NCI-H1105 (cell line): ENCODE data around the gene MT1A.
"Not testable (repeated sequence)": the region's sequence is repeated elsewhere in the genome, so short reads cannot be mapped to it uniquely, and the experiment has no call there.

Source experiments
- DNase-seq: peaks from one replicate; lab custom pipeline; 2025; lab: John Stamatoyannopoulos, UW

Gene MT1A

DNA sequence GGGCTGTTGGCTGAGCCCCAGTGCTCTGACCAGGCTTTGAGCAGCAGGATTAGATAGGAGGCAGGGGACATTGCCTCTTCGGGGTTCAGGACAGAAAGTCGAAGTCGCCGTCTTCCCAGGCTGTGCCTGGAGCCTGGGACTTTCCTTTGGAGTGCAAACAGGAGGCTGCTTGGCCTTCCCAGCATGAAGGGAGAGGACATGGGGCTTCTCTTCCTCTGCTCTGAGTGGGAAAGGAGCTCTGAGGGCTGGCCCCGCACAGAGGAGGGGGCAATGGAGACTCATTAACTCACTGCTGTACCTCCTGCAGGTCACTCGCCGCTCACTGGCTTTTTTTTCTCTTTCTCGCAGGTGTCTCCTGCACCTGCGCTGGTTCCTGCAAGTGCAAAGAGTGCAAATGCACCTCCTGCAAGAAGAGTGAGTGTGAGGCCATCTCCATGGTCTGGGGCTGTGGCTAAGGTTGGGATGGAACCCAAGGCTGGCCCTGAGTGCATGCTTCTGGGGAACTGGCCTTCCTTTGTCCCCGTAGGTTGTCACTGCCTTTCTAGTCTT lies 19.9 kb downstream of the MT1A start:
- no peak for DNase-seq

DNA sequence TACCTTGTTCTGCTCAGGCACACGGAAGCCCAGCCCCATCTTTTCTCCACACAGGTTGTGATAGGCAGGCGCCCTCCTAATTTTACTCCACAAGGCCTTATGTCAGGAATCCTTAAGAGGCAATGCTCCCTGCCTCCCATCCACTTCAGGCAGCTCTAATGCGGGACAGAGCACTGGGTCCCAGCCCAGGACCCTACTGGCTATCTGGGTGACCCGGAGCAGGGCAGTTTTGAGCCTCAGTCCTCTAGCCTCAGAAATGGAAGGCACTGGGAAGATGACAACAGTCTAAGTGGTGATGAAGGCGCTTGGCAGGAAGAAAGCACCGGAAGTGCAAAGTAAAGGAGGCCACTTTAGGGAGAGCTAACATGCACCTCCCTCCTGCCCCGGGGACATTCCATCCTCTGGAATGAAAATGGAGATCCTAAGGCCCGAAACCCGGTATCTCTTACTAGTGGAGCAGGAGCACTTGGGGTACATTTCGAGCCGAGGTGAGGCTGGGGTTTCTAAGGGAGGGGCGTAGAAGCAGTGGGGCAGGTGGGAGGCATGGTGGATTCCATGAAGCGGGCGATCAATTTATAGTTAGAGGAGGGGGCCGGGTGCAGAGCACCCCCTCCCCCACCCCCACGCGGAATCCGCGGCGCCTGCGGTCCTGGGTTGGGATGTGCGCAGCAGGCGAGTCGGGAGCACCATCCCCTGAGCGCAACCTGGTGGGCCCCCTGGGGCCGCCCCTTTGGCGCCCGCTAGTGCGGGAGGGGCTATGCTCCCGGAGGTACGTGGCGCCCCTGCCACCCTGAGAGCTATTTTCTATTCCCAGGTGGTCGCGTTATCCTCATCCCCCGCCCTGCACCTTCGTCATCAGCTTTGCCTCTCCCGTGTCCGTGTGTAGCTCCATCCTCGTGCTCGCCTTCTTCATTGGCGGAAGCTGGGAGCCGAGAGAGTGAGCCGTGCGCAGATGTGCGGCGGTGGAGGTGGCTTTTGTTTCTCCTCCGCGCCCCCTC lies 24.2 kb downstream of the MT1A start:
- no peak for DNase-seq

DNA sequence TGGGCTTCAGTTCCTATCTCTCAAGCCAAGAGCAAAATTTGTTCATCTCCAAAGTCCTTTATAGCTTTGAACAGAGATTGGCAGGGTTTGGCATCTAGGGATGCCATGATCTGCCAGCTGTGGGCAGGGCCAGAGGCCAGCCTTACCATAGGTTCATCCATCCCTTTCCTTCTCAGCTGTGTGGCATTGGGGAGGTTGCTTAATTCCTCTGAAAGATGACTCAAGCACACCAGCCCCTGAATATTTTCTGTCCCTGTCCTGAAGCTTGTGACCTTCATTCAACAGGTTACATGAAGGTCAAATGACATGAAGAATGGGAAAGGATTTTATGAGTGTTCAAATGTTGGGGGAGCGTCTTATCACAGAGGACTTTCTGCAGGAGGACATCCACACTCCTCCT lies 26.0 kb downstream of the MT1A start:
- DNase-seq = no peak

DNA sequence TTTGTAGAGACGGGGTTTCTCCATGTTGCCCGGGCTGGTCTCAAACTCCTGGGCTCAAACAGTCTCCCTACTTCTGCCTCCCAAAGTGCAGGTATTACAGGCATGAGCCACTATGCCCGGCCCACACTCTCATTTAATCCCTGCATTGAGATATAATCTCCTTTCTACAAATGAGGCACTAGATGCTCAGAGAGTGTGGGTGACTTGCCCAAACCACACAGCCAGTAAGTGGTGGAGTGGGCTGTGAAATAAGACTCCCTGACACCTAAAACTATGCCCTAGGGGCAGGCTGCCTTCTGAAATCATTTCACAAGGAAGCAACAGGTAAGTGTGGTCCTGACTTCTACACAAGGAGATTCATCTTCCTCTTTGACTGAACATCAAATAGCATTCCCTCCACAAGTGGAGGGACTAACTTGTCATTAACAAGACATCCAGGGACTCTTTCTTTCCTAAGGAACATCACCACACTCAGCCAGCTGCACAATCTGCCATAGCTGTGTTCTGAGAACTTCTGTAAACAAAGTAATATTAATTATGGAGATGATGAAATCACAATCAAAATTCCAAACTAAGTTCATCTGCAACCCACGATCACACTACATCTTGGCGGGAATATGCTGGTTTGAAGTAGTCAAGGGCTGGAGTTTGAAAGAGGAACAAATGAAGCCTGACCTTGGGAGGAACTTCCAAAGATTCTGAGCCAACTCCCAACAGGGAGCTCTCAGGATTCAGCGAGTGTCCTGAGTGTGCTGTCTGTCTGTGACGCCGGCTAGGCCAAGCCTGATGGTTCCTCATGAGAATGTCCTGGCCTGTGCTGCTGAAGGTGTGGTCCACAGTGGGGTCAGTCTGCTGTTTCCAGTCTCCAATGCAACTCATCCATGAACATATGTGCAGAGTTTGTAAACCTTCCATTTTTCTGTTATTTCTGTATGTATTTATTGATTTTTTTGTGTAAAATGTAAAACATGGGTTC lies 27.1 kb downstream of the MT1A start:
- not testable (repeated sequence) for DNase-seq

DNA sequence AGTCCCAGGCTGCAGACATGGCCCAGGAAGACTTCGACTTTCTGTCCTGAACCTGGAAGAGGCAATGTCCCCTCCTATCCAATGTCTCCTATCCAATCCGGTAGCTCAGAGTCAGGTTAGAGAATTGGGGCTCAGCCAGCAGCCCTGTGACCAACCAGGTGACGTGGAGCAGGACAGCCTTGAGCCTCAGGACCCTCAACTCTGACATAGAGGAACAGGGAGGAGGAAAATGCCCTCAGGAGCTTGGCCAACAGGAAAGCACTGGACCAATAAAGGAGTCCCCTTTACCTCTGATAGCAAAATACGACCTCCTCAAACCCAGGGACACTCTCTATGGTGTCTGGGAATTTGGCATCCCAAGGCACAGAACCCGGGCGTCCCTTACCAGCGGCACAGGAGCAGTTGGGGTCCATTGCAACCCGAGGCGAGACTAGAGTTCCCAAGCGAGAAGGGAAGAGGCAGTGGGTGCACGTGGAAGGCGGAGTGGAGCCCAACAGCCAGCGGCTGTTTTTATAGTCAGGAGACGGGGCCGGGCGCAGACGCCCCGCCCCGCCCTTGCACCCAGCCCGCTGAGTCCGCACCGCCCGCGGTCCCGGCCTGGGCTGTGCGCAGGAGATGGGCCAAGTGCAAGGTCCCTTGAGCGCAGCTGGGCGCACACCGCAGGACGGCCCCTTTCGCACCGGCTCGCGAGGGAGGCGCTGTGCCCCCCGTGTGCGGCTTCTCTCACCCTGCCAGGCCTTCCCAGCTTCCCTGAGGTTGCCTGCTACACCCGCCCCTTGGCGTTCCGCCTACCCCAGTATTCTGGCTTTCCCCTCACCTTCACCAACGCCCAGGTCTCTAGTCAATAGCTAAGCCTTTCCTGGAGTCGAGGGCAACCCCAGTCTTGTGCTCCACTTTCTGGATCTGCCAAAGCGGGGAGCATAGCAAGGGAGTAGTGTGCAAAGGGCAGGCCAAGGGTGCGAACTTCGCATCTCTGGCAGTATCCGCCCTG lies 29.4 kb downstream of the MT1A start, which contains the start of gene MT1G:
TSS of gene MT1G (minus strand) at position 485 of the 991 bp plus-strand sequence. CDS start at position 413, 72 bp downstream.
- no peak for DNase-seq

DNA sequence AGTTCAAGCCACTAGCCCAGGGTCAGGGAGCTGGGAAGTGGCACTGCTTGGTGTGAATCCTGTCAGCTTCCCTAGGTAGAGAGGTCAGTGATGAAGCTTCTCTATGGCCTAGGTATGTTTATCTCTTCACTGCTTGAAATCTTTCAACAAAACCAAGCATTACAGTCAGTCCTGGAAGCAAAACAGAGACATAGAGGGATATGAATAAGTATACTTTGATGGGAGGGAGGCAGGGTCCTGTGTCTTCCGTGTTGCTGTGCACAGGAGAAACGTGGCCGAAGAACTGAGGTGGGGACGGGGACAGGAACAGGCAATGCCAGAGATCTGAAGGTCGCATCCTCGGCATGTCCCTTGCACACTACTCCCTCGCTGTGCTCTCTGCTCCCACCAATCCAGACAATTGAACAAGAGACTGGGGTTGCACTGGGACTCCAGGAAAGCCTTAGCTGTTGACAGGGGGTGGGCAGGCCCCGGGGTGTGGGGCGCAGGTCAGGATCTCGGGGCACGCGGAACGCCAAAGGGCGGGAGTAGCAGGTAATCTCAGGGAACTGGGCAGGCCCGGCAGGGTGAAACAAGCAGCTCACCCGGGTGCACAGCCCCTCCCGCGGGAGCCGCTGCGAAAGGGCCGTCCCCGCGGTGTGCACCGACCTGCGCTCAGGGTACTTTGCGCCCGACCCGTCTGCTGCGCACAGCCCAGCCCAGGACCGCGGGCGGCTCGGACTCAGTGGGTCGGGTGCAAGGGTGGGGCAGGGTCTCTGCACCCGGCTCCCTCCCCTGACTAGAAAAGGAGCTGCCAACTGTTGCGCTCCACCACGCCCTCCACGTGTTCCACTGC lies 30.8 kb downstream of the MT1A start, which contains the start of gene MT1H:
TSS of gene MT1H (plus strand) at position 810 of the 835 bp plus-strand sequence. CDS start 71 bp downstream, outside the sequence.
- no peak for DNase-seq

DNA sequence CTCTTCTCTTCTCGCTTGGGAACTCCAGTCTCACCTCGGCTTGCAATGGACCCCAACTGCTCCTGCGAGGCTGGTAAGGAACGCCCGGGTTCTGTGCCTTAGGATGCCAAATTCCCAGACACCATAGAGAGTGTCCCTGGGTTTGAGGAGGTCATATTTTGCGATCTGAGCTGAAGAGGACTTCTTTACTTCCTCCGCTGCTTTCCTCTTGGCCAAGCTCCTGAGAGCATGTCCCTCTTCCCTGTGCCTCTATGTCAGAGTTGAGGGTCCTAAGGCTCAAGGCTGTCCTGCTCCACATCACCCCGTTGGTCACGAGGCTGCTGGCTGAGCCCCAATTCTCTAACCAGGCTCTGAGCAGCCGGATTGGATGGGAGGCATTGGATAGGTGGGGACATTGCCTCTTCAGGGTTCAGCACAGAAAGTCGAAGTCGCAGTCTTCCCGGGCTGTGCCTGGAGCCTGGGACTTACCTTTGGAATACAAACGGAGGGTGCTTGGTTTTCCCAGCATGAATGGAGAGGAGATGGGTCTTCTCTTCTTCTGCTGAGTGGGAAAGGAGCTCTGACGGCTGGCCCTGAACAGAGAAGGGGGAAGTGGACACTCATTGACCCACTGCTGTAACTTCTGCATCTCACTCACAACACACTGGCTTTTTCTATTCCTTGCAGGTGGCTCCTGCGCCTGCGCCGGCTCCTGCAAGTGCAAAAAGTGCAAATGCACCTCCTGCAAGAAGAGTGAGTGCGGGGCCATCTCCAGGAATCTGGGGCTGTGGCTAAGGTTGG lies 31.6 kb downstream of the MT1A start:
- no peak for DNase-seq

DNA sequence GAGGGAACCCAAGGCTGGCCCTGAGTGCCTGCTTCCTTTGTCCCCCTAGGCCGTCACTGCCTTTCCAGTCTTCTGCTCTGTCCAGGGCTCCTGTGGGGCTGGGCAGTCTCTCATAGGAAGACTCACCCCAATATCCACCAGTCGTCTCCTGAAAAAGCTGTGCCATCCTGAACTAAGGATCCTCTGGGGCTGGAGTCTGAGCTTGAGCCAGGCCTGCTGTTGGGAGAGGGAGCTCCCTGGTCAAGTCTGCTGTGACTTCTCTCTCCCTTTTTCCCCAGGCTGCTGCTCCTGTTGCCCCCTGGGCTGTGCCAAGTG lies 32.1 kb downstream of the MT1A start:
- no peak for DNase-seq

DNA sequence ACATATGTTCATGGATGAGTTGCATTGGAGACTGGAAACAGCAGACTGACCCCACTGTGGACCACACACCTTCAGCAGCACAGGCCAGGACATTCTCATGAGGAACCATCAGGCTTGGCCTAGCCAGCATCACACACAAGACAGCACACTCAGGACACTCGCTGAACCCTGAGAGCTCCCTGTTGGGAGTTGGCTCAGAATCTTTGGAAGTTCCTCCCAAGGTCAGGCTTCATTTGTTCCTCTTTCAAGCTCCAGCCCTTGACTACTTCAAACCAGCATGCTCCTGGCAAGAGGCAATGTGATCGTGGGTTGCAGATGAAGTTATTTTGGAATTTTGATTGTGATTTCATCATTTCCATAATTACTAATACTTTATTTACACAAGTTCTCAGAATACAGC lies 33.2 kb downstream of the MT1A start:
- DNase-seq = not testable (repeated sequence)

DNA sequence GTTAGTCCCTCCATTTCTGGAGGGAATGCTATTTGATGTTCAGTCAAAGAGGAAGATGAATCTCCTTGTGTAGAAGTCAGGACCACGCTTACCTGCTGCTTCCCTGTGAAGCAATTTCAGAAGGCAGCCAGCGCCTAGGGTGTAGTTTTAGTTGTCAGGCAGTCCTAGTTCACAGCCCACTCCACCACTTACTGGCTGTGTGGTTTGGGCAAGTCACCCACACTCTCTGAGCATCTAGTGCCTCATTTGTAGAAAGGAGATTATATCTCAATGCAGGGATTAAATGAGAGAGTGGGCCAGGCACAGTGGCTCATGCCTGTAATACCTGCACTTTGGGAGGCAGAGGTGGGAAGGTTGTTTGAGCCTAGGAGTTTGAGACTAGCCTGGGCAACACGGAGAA lies 33.7 kb downstream of the MT1A start:
- not testable (repeated sequence) for DNase-seq

DNA sequence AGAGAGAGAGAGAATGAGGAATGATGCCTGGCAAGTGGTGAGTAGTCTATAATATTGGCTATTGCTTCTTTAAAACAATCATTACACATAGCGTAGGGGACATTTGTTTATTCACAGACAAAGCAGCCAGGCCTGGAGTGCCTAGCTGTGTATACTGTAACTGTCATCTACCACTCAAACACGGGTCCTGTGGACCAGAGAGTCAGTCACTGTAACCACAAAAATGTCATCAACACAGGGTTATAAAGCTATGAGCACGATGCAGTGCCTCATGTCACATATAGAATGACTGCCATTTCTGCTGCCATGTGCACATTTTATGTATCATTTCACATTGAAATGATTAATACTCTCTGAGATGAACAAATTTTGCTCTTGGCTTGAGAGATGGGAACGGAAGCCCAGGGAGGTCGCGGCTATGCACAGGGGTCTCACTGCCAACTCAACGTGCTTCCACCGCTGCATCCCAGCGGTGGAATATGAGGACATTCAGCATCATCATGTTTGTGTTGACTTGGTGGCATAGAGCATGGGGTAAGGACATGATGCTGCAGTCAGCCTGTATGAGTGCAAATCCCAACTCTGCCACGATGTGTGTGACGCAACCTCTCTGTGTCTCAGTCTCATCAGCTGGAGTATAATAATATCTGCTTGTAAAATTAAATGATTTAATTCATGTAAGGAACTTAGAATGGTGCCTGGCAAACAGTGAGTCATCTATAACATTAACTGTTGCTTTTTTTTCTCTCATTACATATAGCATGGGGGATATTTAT lies 34.5 kb downstream of the MT1A start:
- no peak for DNase-seq

DNA sequence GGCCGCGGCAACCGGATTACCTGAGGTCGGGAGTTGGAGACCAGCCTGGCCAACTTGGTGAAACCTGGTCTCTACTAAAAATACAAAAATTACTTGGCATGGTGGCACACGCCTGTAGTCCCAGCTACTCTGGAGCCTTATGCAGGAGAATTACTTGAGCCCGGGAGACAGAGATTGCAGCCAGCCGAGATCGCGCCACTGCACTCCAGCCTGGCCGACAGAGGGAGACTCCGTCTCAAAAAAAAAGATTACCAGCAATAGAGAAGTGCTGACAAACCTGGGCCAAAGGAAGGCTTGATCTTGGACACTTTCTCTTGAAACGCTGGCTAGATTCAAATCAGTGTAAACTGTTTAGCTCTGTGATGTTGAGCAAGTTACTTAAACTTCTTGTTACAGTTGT lies 35.5 kb downstream of the MT1A start:
- DNase-seq = no peak

DNA sequence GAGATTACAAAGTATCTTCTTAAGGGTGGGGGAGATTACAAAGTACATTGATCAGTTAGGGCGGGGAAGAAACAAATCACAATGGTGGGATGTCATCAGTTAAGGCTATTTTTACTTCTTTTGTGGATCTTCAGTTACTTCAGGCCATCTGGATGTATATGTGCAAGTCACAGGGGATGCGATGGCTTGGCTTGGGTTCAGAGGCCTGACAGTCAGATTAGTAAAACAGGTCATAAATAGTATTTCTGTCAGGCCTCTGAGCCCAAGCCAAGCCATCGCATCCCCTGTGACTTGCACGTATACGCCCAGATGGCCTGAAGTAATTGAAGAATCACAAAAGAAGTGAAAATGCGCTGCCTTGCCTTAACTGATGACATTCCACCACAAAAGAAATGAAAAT lies 36.1 kb downstream of the MT1A start:
- DNase-seq = not testable (repeated sequence)

DNA sequence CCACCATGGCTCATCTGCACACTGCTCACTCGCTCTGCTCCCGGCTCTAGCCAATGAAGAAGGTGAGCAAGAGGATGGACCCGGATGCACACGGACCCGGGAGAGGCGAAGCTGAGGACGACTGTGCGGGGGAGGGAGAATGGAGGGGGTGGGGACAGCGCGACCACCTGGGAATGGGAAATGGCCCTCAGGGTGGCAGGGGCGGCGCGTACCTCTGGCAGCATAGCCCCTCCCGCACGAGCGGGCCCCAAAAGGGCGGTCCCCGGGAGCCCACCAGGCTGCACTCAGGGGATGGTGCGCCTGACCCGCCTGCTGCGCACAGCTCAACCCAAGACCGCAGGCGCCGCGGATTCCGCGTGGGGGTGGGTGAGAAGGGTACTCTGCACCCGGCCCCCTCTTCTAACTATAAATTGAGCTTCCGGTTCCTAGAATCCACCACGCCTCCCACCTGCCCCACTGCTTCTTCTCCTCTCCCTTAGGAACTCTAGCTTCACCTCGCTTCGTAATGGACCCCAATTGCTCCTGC lies 37.3 kb downstream of the MT1A start:
- no peak for DNase-seq

DNA sequence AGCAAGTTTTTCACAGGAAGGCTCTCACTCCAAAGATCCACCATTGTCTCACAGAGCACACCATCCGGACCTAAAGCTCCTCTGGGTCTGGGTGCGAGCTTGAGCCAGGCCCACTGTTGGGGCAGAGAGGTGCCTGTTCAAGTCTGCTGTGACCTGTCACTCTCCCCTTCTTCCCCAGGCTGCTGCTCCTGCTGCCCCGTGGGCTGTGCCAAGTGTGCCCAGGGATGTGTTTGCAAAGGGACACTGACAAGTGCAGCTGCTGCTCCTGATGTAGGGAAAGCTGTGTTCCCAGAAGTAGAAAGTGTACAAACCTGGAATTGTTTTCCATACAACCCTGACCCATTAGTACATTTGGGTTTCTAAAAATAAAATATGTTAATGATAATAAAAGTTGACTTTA lies 39.0 kb downstream of the MT1A start:
- no peak for DNase-seq

DNA sequence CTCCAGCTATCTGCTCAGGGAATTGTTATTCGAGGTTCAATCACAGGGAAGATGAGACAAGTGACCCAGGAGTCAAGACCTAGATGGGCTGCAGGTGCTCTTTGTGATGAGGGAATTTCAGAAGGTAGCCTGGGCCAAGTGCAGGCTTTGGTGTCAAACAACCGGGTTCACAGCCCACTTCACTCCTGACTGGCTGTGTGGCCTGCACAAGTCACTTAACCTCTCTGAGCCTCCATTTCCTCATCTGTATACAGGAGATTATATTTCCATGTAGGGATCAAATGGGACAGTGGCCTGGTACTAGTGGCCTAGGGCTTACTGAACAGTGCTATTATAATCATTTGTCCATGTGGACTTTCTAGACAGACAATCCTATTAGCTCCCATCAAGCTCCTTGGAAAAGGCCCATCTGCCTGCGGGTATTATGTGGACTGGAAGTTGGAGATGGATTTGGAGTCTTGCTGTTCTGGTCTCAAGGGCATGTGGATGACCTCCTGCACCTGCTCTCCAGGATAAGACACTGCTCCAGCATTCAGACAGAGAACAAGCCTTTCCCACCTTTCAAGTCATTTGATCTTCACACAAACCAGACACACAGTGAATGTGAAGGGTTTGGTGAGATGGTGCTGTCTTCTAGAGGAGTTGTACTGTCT lies 40.7 kb downstream of the MT1A start:
- DNase-seq = no peak

DNA sequence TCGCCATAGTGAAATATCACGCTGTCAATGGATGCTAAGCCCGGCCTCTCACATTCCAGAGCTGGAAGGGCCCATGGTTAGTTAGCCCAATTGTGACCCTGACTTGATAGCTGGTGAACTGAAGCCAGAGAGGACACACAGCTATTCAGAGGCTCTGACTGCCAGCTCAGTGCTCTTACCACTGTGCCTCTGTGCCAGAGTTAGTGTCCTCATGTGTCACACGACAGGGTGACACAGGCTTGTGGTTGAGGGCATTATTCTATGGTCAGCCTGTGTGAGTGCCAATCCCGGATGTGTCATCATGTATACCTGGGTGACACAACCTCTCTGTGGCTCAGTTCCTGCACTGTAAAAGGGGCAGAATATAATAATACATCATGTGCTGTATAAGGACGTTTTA lies 41.4 kb downstream of the MT1A start:
- no peak for DNase-seq
